Fibroblast of lung (primary cell): ENCODE results near the gene KCNK7. TPM values are rescaled to one million over a fixed set of nuclear protein-coding genes. Genes with fewer than 3 reads are reported as not detected.
A peak's percentile ranks its signal among the peaks of the same experiment; 100 is the strongest.

Source experiments
- DNase-seq, 2 donors: peaks; one replicate each; pipeline versions ENCODE4 v3.0.0 to v3.0.0-alpha.2; 2010; ENCODE audit warnings: low read depth in 2 of 2
- H2AFZ ChIP-seq: 2 replicates; pipeline ENCODE4 v1.5.1; 2012; ENCODE audit warnings: low read length, control low read depth, inconsistent platforms
- H3K27ac ChIP-seq: 2 replicates; pipeline ENCODE4 v1.5.1; 2011; ENCODE audit warnings: low read length, control low read depth; ENCODE audit not compliant: insufficient read depth
- H3K27me3 ChIP-seq: 2 replicates; pipeline ENCODE4 v1.5.1; 2011; ENCODE audit warnings: mild to moderate bottlenecking, low read length; ENCODE audit not compliant: control insufficient read depth, insufficient read depth
- H3K36me3 ChIP-seq: 2 replicates; pipeline ENCODE4 v1.5.1; 2011; ENCODE audit warnings: low read length; ENCODE audit not compliant: control insufficient read depth, insufficient read depth
- H3K4me1 ChIP-seq: 2 replicates; pipeline ENCODE4 v1.5.1; 2011; ENCODE audit warnings: low read length; ENCODE audit not compliant: control insufficient read depth, insufficient read depth; ENCODE audit errors: extremely low read depth
- H3K4me2 ChIP-seq: 2 replicates; pipeline ENCODE4 v1.5.1; 2011; ENCODE audit warnings: low read length, control low read depth; ENCODE audit not compliant: insufficient read depth; ENCODE audit errors: extremely low read depth
- H3K4me3 ChIP-seq, 4 experiments: fragments of 200-600 bp in 1 of 4; sonication (generic) in 1 of 4; replicated peaks in 1 of 4; 2 replicates each; pipeline ENCODE4 v1.5.1; 2011 to 2016; ENCODE audit warnings: low read length in 4 of 4, low read depth in 3 of 4, mild to moderate bottlenecking in 3 of 4, control low read depth in 2 of 4, inconsistent platforms in 1 of 4, mixed read lengths in 1 of 4; ENCODE audit not compliant: insufficient read depth in 1 of 4; ENCODE audit errors: control extremely low read depth in 1 of 4
- H3K79me2 ChIP-seq: 2 replicates; pipeline ENCODE4 v1.5.1; 2012; ENCODE audit warnings: mild to moderate bottlenecking, low read length, inconsistent platforms; ENCODE audit not compliant: control insufficient read depth, insufficient read depth
- H3K9ac ChIP-seq: 2 replicates; pipeline ENCODE4 v1.5.1; 2011; ENCODE audit warnings: mild to moderate bottlenecking, low read length, control low read depth; ENCODE audit not compliant: insufficient read depth
- H3K9me3 ChIP-seq: 2 replicates; pipeline ENCODE4 v1.5.1; 2012; ENCODE audit warnings: low read depth, low read length; ENCODE audit not compliant: control insufficient read depth, insufficient read depth
- H4K20me1 ChIP-seq: 2 replicates; pipeline ENCODE4 v1.5.1; 2011; ENCODE audit warnings: low read length; ENCODE audit not compliant: control insufficient read depth, insufficient read depth; ENCODE audit errors: extremely low read depth
- EZH2 ChIP-seq: IDR thresholded peaks from 2 replicates; pipeline ENCODE4 v1.5.1; 2012; ENCODE audit warnings: low read length, control low read depth, mild to moderate bottlenecking; ENCODE audit errors: missing control alignments
- polyA plus RNA-seq, 2 donors: library from polyadenylated mRNA; depleted of rRNA in 1 of 2; stranded (reverse) in 1 of 2; unstranded in 1 of 2; fragments of >200 nt; gene quantifications; 2 replicates each; pipeline ENCODE4 v1.2.1, GENCODE V29; 2011 to 2012; ENCODE audit warnings: missing spikeins in 1 of 2
- total RNA-seq: library from RNA; depleted of rRNA; stranded (reverse); fragments of >200 nt; gene quantifications from 2 replicates; pipeline ENCODE4 v1.2.1, GENCODE V29; 2014
- TF ChIP-seq, protein P1 (sequence below), 2 donors: IDR thresholded peaks in 1 of 2; conservative IDR thresholded peaks in 1 of 2; 1 replicate in 1 of 2; 2 replicates in 1 of 2; pipeline ENCODE4 v1.5.1; 2011 to 2012; ENCODE audit warnings: low read length in 2 of 2, control low read depth in 1 of 2, inconsistent platforms in 1 of 2, low read depth in 1 of 2, mild to moderate bottlenecking in 1 of 2

The KCNK7 gene
- total and polyA plus RNA-seq, 2 donors (not counting 1 experiment from before 2014, with no cell fraction given): not detected

DNA sequence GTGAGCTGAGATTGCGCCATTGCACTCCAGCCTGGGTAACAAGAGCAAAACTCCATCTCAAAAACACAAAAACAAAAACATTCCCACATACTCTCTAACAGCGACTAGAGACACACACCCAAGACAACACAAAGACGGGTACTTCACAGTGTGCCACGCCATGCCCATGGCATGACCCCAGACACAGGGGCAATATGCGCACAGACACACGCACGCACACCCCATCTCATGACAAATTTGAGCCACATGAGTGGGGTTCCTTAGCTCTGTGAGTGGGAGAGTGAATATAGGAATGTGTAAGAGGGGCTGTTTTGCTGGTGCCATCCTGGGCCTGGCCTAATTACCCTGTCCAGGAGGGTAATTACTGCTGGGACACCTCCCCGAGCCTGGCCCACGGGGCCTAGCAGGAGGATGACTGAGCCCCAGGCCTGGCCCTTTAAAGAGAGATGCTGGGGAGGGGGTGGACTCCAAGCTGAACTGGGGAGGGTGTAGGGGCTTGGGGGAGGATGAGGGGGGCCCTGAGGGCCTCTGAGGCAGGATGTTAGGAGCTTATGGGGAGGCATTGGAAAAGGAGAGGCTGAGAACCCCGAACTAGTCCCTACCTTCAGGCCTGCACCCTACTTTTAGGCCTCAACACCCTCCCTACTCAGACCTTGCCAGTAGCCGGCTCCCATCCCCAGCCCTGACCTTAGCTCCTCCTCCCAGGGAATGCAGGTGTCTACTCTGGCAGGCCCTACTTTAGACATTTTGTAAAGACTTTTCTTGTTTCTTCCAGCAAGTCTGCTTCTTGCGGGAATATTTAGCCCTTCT, 38.9 kb downstream of the KCNK7 start:
- H3K9me3 ChIP-seq: no peaks in the 10 kb centered on the region
- H3K4me2 ChIP-seq: peak overlapping the region; percentile 89
- H3K4me3 ChIP-seq: peak overlapping the region; percentile 67 to 80 (median 73)
- no peak overlapping the region for H2AFZ ChIP-seq
- peaks cover 6% of the 10 kb centered on the region for H3K36me3 ChIP-seq
- no peaks in the 10 kb centered on the region for H4K20me1 ChIP-seq
- H3K9ac ChIP-seq: peak overlapping the region; percentile 74
- TF ChIP-seq EZH2: no peak
- TF ChIP-seq, protein P1, sequence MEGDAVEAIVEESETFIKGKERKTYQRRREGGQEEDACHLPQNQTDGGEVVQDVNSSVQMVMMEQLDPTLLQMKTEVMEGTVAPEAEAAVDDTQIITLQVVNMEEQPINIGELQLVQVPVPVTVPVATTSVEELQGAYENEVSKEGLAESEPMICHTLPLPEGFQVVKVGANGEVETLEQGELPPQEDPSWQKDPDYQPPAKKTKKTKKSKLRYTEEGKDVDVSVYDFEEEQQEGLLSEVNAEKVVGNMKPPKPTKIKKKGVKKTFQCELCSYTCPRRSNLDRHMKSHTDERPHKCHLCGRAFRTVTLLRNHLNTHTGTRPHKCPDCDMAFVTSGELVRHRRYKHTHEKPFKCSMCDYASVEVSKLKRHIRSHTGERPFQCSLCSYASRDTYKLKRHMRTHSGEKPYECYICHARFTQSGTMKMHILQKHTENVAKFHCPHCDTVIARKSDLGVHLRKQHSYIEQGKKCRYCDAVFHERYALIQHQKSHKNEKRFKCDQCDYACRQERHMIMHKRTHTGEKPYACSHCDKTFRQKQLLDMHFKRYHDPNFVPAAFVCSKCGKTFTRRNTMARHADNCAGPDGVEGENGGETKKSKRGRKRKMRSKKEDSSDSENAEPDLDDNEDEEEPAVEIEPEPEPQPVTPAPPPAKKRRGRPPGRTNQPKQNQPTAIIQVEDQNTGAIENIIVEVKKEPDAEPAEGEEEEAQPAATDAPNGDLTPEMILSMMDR (conservative IDR thresholded peaks at IDR 0.05 in 1 of 2, IDR thresholded peaks at IDR 0.05 in 1 of 2; ENCODE audit: low read depth in 1 of 2, low read length in 2 of 2): no peak
- peaks cover 45% of the 10 kb centered on the region for H3K4me1 ChIP-seq
- H3K79me2 ChIP-seq: peaks cover 15% of the 10 kb centered on the region
- H3K27ac ChIP-seq: peak overlapping the region; percentile 68
- DNase-seq: no peak
- no peaks in the 10 kb centered on the region for H3K27me3 ChIP-seq

DNA sequence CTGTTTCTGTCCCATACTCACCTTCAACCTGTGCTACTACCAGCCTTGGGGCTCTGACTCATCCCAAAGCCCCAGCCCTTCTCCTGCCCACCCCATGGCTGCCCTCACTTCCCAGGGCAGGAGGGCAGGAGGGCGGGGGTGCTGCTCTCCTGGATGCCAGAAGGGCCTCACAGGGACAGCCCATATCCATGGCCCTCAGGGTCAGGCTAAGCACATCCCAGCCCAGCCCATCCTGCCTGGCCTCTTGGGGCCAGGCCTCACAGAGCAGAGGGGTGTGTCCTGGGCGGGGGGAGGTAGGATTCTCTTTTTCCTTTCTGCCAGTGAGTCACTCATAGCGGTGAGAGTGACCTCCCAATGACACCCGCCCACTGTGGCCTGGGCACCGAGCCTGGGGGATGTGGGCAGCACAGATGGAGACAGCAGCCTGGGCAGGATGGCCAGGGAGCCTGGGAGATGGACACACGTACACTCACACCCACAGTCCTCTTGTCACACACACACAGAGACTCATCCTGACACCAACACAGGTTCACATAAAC, 39.8 kb downstream of the KCNK7 start:
- Histone ChIP-seq H3K79me2 (peaks cover 15% of the 10 kb centered on the region), H3K27ac (peak overlapping the region; percentile 68), H3K36me3 (peaks cover 7% of the 10 kb centered on the region)

More for the DNA sequence above, 39.8 kb downstream of the KCNK7 start:
- H3K9ac ChIP-seq: peak overlapping the region; percentile 4
- H3K27me3 ChIP-seq: no peaks in the 10 kb centered on the region
- peak overlapping the region; percentile 62 for H3K4me2 ChIP-seq
- no peak overlapping the region for H2AFZ ChIP-seq
- TF ChIP-seq, protein P1 (conservative IDR thresholded peaks at IDR 0.05 in 1 of 2, IDR thresholded peaks at IDR 0.05 in 1 of 2; ENCODE audit: low read depth in 1 of 2, low read length in 2 of 2): no peak
- TF ChIP-seq EZH2: no peak
- no peaks in the 10 kb centered on the region for H3K9me3 ChIP-seq
- DNase-seq: peak; percentile 82 to 90
- H3K4me3 ChIP-seq: peak overlapping the region in 3 of 4 experiments; percentile 7 to 32 (median 13)
- peaks cover 40% of the 10 kb centered on the region for H3K4me1 ChIP-seq
- no peaks in the 10 kb centered on the region for H4K20me1 ChIP-seq
